Osteoblast (primary cell): ENCODE data around the gene NME3. TPM values are rescaled to one million over a fixed set of nuclear protein-coding genes. Genes with fewer than 3 reads are reported as not detected.

Experiments used
- DNase-seq: peaks from one replicate; pipeline ENCODE4 v3.0.0; 2011; ENCODE audit warnings: low spot score, mixed read lengths; ENCODE audit not compliant: insufficient read length; ENCODE audit errors: missing footprints
- H2AFZ ChIP-seq: 2 replicates; pipeline ENCODE4 v1.6.0; 2011; ENCODE audit warnings: mild to moderate bottlenecking, low read length
- H3K27ac ChIP-seq: 2 replicates; pipeline ENCODE4 v1.5.1; 2011; ENCODE audit warnings: mild to moderate bottlenecking, low read depth, low read length, moderate library complexity
- H3K27me3 ChIP-seq: 2 replicates; pipeline ENCODE4 v1.6.0; 2012; ENCODE audit warnings: mild to moderate bottlenecking, control low read depth, inconsistent platforms, low read length, moderate library complexity; ENCODE audit not compliant: insufficient read depth
- H3K36me3 ChIP-seq: 2 replicates; pipeline ENCODE4 v1.5.1; 2011; ENCODE audit warnings: mild to moderate bottlenecking, low read length, control low read depth, moderate library complexity; ENCODE audit not compliant: insufficient read depth
- H3K4me1 ChIP-seq: 2 replicates; pipeline ENCODE4 v1.5.1; 2011; ENCODE audit warnings: mild to moderate bottlenecking, low read length, control low read depth, moderate library complexity; ENCODE audit not compliant: insufficient read depth
- H3K4me2 ChIP-seq: 2 replicates; pipeline ENCODE4 v1.6.0; 2011; ENCODE audit warnings: mild to moderate bottlenecking, low read length; ENCODE audit not compliant: insufficient read depth
- H3K4me3 ChIP-seq: fragments of 200-600 bp; sonication (generic); 3 replicates; pipeline ENCODE4 v1.5.1; 2012; ENCODE audit warnings: mild to moderate bottlenecking, low read length, inconsistent platforms; ENCODE audit not compliant: insufficient read depth
- H3K79me2 ChIP-seq: 2 replicates; pipeline ENCODE4 v1.6.0; 2012; ENCODE audit warnings: mild to moderate bottlenecking, low read length, control low read depth, inconsistent platforms; ENCODE audit not compliant: insufficient read depth
- H3K9me3 ChIP-seq: 2 replicates; pipeline ENCODE4 v1.5.1; 2011; ENCODE audit warnings: low read depth, low read length, control low read depth
- H4K20me1 ChIP-seq: 2 replicates; pipeline ENCODE4 v1.6.0; 2012; ENCODE audit warnings: mild to moderate bottlenecking, low read length, control low read depth; ENCODE audit not compliant: insufficient read depth
- CTCF ChIP-seq: IDR thresholded peaks from 2 replicates; pipeline ENCODE4 v1.5.1; 2011; ENCODE audit warnings: mild to moderate bottlenecking, low read depth, low read length, moderate library complexity; ENCODE audit errors: extremely low read depth
- total RNA-seq: library from RNA; depleted of rRNA; stranded (reverse); fragments of >200 nt; gene quantifications from 2 replicates; pipeline ENCODE4 v1.2.3, GENCODE V29; 2012

NME3 gene
- total RNA-seq, 1 donor: 55.4 TPM

- TF ChIP-seq CTCF: no peak
- Histone ChIP-seq H3K9me3 (no peaks in the 10 kb centered on the region), H3K36me3 (peaks cover 39% of the 10 kb centered on the region), H3K4me1 (no peaks in the 10 kb centered on the region), H3K4me3 (no peak overlapping the region), H2AFZ (no peak overlapping the region), H4K20me1 (peaks cover 33% of the 10 kb centered on the region), H3K4me2 (no peak overlapping the region), H3K79me2 (peaks cover 44% of the 10 kb centered on the region), H3K27me3 (no peaks in the 10 kb centered on the region), H3K27ac (no peak overlapping the region)
- DNase-seq: peak; percentile 51
Measured at GRCh38 chr16:1729026-1729425, 42.3 kb downstream of the NME3 start.

GRCh38 chr16:1727651-1728624 is 43.4 kb downstream of the NME3 start:
- Histone ChIP-seq H3K27me3 (no peaks in the 10 kb centered on the region), H3K4me1 (peaks cover 9% of the 10 kb centered on the region), H2AFZ (no peak overlapping the region), H3K27ac (no peak overlapping the region), H4K20me1 (peaks cover 42% of the 10 kb centered on the region), H3K9me3 (no peaks in the 10 kb centered on the region), H3K4me3 (no peak overlapping the region), H3K4me2 (no peak overlapping the region), H3K36me3 (peaks cover 32% of the 10 kb centered on the region), H3K79me2 (peaks cover 50% of the 10 kb centered on the region)
- TF ChIP-seq CTCF: no peak
- peak; percentile 81 for DNase-seq

- no peak for TF ChIP-seq CTCF
- H3K79me2 ChIP-seq: peaks cover 52% of the 10 kb centered on the region
- peak; percentile 69 for DNase-seq
- no peaks in the 10 kb centered on the region for H3K27me3 ChIP-seq
- peaks cover 42% of the 10 kb centered on the region for H4K20me1 ChIP-seq
- H2AFZ ChIP-seq: no peak overlapping the region
- H3K36me3 ChIP-seq: peaks cover 30% of the 10 kb centered on the region
- peaks cover 14% of the 10 kb centered on the region for H3K4me1 ChIP-seq
- no peak overlapping the region for H3K4me2 ChIP-seq
- H3K9me3 ChIP-seq: no peaks in the 10 kb centered on the region
- H3K27ac ChIP-seq: no peak overlapping the region
- H3K4me3 ChIP-seq: no peak overlapping the region
Measured at GRCh38 chr16:1726661-1727502, 44.5 kb downstream of the NME3 start.
